Endodermal cell (in vitro differentiated cells): ENCODE data around the gene DPP8. TPM values are rescaled to one million over a fixed set of nuclear protein-coding genes. Genes with fewer than 3 reads are reported as not detected.

Source experiments
- DNase-seq: peaks from one replicate; pipeline ENCODE4 v3.0.0-alpha.2; 2017
- H3K27ac ChIP-seq: 2 replicates; pipeline ENCODE4 v1.5.1; 2013; ENCODE audit warnings: mild to moderate bottlenecking, low read depth, low read length, moderate library complexity
- H3K27me3 ChIP-seq: 2 replicates; pipeline ENCODE4 v1.6.1; 2013; ENCODE audit warnings: mild to moderate bottlenecking, low read length, moderate library complexity; ENCODE audit not compliant: insufficient read depth, control insufficient read depth, poor library complexity, severe bottlenecking
- H3K36me3 ChIP-seq: 2 replicates; pipeline ENCODE4 v1.7.0; 2013; ENCODE audit warnings: mild to moderate bottlenecking, low read length, moderate library complexity; ENCODE audit not compliant: control insufficient read depth, insufficient read depth
- H3K4me1 ChIP-seq: one replicate; pipeline ENCODE4 v1.7.0; 2013; ENCODE audit warnings: low read length; ENCODE audit not compliant: control insufficient read depth, insufficient read depth
- H3K4me3 ChIP-seq: 2 replicates; pipeline ENCODE4 v1.5.1; 2013; ENCODE audit warnings: mild to moderate bottlenecking, low read length, moderate library complexity
- H3K9ac ChIP-seq: 2 replicates; pipeline ENCODE4 v1.6.1; 2013; ENCODE audit warnings: mild to moderate bottlenecking, low read length, moderate library complexity; ENCODE audit not compliant: poor library complexity, severe bottlenecking; ENCODE audit errors: extremely low read depth
- H3K9me3 ChIP-seq: 2 replicates; pipeline ENCODE4 v1.6.1; 2013; ENCODE audit warnings: mild to moderate bottlenecking, low read length, moderate library complexity; ENCODE audit not compliant: control insufficient read depth
- H3K27ac Mint-ChIP-seq: 2 replicates; pipeline ENCODE4 v1.8.0; 2020; ENCODE audit warnings: mixed read lengths
- H3K27me3 Mint-ChIP-seq: 2 replicates; pipeline ENCODE4 v1.8.0; 2021; ENCODE audit warnings: mild to moderate bottlenecking, mixed read lengths; ENCODE audit not compliant: insufficient read depth
- H3K36me3 Mint-ChIP-seq: 2 replicates; pipeline ENCODE4 v1.8.0; 2020; ENCODE audit warnings: low read depth, mixed read lengths
- H3K4me1 Mint-ChIP-seq: 2 replicates; pipeline ENCODE4 v1.8.0; 2020; ENCODE audit warnings: mixed read lengths
- H3K4me3 Mint-ChIP-seq: 2 replicates; pipeline ENCODE4 v1.8.0; 2020; ENCODE audit warnings: mild to moderate bottlenecking, moderate library complexity, mixed read lengths
- H3K9me3 Mint-ChIP-seq: 2 replicates; pipeline ENCODE4 v1.8.0; 2020; ENCODE audit warnings: mild to moderate bottlenecking, mixed read lengths
- CTCF ChIP-seq: fragments of 200-600 bp; sonication (generic); conservative IDR thresholded peaks from 2 replicates; pipeline ENCODE4 v1.5.0; 2021; ENCODE audit warnings: antibody characterized with exemption, mild to moderate bottlenecking
- WGBS, 2 experiments: methylation state at CpG; one replicate each; pipeline versions ENCODE4 v1.1.5 to v1.1.7; 2013; ENCODE audit warnings: missing lambda C conversion rate in 2 of 2, mixed read lengths in 1 of 2; ENCODE audit not compliant: insufficient coverage in 1 of 2, insufficient read length in 1 of 2; 5-methylcytosine and 5-hydroxymethylcytosine counted together
- total RNA-seq, 2 donors: library from RNA; stranded (reverse); fragmentation: NEBNext Ultra II Directional in 1 of 2; extraction: Animal tissue kit (Norgen Biotek cat#: 25700) in 1 of 2; gene quantifications; 2 replicates in 1 of 2; 3 replicates in 1 of 2; pipeline ENCODE4 v1.2.1, GENCODE V29; 2021

DPP8 gene
- total RNA-seq, 2 donors from 2014 or later: 31.8 to 34.9 TPM

DNA sequence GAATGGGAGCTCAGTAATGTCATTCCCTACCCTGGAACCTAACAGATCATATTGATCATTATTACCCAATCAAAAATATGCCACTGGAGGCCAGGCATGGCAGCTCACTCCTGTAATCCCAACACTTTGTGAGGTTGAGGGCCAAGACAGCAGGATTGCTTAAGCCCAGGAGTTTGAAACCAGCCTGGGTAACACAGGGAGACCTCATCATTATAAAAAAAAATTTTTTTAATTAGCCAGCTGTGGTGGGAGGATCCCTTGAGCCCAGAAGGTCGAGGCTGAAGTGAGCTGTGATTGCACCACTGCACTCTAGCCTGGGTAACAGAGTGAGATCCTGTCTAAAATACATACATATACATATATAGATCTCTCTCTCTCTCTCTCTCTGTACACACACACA, 104.9 kb downstream of the DPP8 start:
- no peaks in the 10 kb centered on the region for H3K9me3 Mint-ChIP-seq
- no peak overlapping the region for H3K4me3 ChIP-seq
- no peak overlapping the region for H3K27ac ChIP-seq
- peaks cover 50% of the 10 kb centered on the region for H3K4me1 Mint-ChIP-seq
- peaks cover 36% of the 10 kb centered on the region for H3K4me1 ChIP-seq
- H3K9me3 ChIP-seq: no peaks in the 10 kb centered on the region
- H3K27me3 Mint-ChIP-seq: no peaks in the 10 kb centered on the region
- no peak overlapping the region for H3K27ac Mint-ChIP-seq
- H3K27me3 ChIP-seq: no peaks in the 10 kb centered on the region
- no peak for DNase-seq
- no peak overlapping the region for H3K9ac ChIP-seq
- no peak for TF ChIP-seq CTCF
- peaks cover 3% of the 10 kb centered on the region for H3K36me3 Mint-ChIP-seq
- peaks cover 19% of the 10 kb centered on the region for H3K36me3 ChIP-seq
- 75% methylated on average over 1 of the region's 1 CpG; no CpG with 5 or more reads in 1 of the 2 experiments for WGBS, 2 experiments
- H3K4me3 Mint-ChIP-seq: no peak overlapping the region

- H3K9ac ChIP-seq: no peak overlapping the region
- H3K27ac Mint-ChIP-seq: peak overlapping the region; percentile 8
- TF ChIP-seq CTCF: no peak
- H3K4me1 Mint-ChIP-seq: peaks cover 40% of the 10 kb centered on the region
- no peak overlapping the region for H3K4me3 Mint-ChIP-seq
- peaks cover 6% of the 10 kb centered on the region for H3K36me3 Mint-ChIP-seq
- 91 to 95% methylated on average over 4 to 5 of the region's 5 CpGs for WGBS, 2 experiments
- no peaks in the 10 kb centered on the region for H3K9me3 ChIP-seq
- peaks cover 29% of the 10 kb centered on the region for H3K4me1 ChIP-seq
- H3K4me3 ChIP-seq: no peak overlapping the region
- H3K27me3 Mint-ChIP-seq: no peaks in the 10 kb centered on the region
- H3K9me3 Mint-ChIP-seq: no peaks in the 10 kb centered on the region
- H3K27me3 ChIP-seq: no peaks in the 10 kb centered on the region
- no peak for DNase-seq
- H3K27ac ChIP-seq: no peak overlapping the region
- H3K36me3 ChIP-seq: peaks cover 20% of the 10 kb centered on the region
Observed at GRCh38 chr15:65411465-65412071, 105.9 kb downstream of the DPP8 start.

DNA sequence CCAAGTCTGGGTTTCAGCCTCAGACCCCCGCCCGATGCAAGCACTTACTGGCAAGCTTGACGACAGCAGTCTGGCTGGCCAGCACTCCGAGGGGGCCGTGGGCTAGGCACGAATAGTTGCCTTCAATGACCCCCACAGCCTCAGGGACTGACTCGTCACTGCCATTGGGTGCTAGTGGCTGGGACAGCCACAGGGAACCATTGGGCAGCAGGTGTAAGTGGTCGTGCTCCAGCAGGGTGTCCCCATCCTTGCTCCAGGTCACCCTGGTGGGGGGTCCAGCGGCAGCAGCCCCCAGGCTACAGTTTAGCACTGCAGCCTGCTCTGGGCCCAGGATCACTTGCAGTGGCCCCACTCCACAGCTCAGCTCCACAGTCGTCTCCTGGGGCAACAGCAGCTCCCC, 106.5 kb downstream of the DPP8 start:
- WGBS, 2 experiments: 82 to 87% methylated on average over 6 to 10 of the region's 10 CpGs
- H3K27ac ChIP-seq: no peak overlapping the region

More for the DNA sequence above, 106.5 kb downstream of the DPP8 start:
- H3K36me3 Mint-ChIP-seq: peaks cover 9% of the 10 kb centered on the region
- no peak overlapping the region for H3K27ac Mint-ChIP-seq
- peaks cover 37% of the 10 kb centered on the region for H3K4me1 Mint-ChIP-seq
- no peak overlapping the region for H3K4me3 ChIP-seq
- no peaks in the 10 kb centered on the region for H3K9me3 ChIP-seq
- no peak for DNase-seq
- H3K4me3 Mint-ChIP-seq: no peak overlapping the region
- no peaks in the 10 kb centered on the region for H3K9me3 Mint-ChIP-seq
- peaks cover 25% of the 10 kb centered on the region for H3K4me1 ChIP-seq
- no peaks in the 10 kb centered on the region for H3K27me3 Mint-ChIP-seq
- TF ChIP-seq CTCF: no peak
- no peak overlapping the region for H3K9ac ChIP-seq
- H3K36me3 ChIP-seq: peaks cover 25% of the 10 kb centered on the region
- no peaks in the 10 kb centered on the region for H3K27me3 ChIP-seq
